Activated CD8-positive, alpha-beta T cell treated with anti-CD3 and anti-CD28 coated beads for 36 hours (primary cell): ENCODE results near the gene VTN. TPM values are rescaled to one million over a fixed set of nuclear protein-coding genes. Genes with fewer than 3 reads are reported as not detected.
A peak's percentile ranks its signal among the peaks of the same experiment; 100 is the strongest.

Experiments
- ATAC-seq: fragments of 200-7000 bp; cut with Tn5 transposase; one replicate; pipeline ENCODE4 v1.10.0; 2021; ENCODE audit warnings: mild to moderate bottlenecking, moderate library complexity
- CTCF ChIA-PET: fragments of 350-600 bp; sonication (Branson Sonifier 250); formaldehyde crosslinking; loops from one replicate; lab custom pipeline; 2021; ENCODE audit warnings: antibody characterized with exemption; lab: Charles Lee
- POLR2A ChIA-PET: fragments of 350-600 bp; sonication (Branson Sonifier 250); formaldehyde crosslinking; loops from one replicate; lab custom pipeline; 2021; ENCODE audit warnings: antibody characterized with exemption; lab: Charles Lee
- DNase-seq: peaks from one replicate; pipeline ENCODE4 v3.0.0-alpha.2; 2020
- H3K27ac Mint-ChIP-seq: one replicate; pipeline ENCODE4 v1.8.0; 2021; ENCODE audit warnings: mild to moderate bottlenecking, mixed read lengths
- H3K27me3 Mint-ChIP-seq: one replicate; pipeline ENCODE4 v1.8.0; 2021; ENCODE audit warnings: mixed read lengths
- H3K36me3 Mint-ChIP-seq: one replicate; pipeline ENCODE4 v1.8.0; 2021; ENCODE audit warnings: low read depth, mixed read lengths
- H3K4me1 Mint-ChIP-seq: one replicate; pipeline ENCODE4 v1.8.0; 2021; ENCODE audit warnings: low read depth, mixed read lengths
- H3K4me3 Mint-ChIP-seq: one replicate; pipeline ENCODE4 v1.8.0; 2021; ENCODE audit warnings: mild to moderate bottlenecking, moderate library complexity, mixed read lengths
- H3K9me3 Mint-ChIP-seq: one replicate; pipeline ENCODE4 v1.8.0; 2021; ENCODE audit warnings: mixed read lengths
- CTCF ChIP-seq: fragments of 200-600 bp; IDR thresholded peaks from one replicate; pipeline ENCODE4 v1.8.0; 2022; ENCODE audit warnings: antibody characterized with exemption, mild to moderate bottlenecking
- intact Hi-C: fragments of 100-400 bp; cut with micrococcal nuclease; formaldehyde crosslinking; loops from one replicate; pipeline ENCODE4 v1.10.0; 2022
- total RNA-seq, 2 experiments: library from RNA; stranded (reverse); gene quantifications; one replicate each; pipeline ENCODE4 v1.2.3, GENCODE V29; 2021

Gene VTN
- total RNA-seq, 2 experiments from 2014 or later, result 0.11 TPM; not detected in 1

- DNase-seq (no peak), ATAC-seq (no peak)
- Mint-ChIP-seq H3K4me3 (no peak overlapping the region), H3K27ac (no peak overlapping the region), H3K27me3 (no peaks in the 10 kb centered on the region), H3K9me3 (no peaks in the 10 kb centered on the region), H3K36me3 (peaks cover 11% of the 10 kb centered on the region), H3K4me1 (peaks cover 27% of the 10 kb centered on the region)
- CTCF ChIA-PET, result interaction anchor here (0.9 kb wide), 1 partner anchor 81 kb away, joined by 3 read pairs; no protein-coding TSS in a partner anchor
- TF ChIP-seq CTCF, result no peak
- intact Hi-C loops, result no loop called here
- POLR2A ChIA-PET, result interaction anchor here (1.5 to 5.8 kb wide), 2 partner anchors 13 to 14 kb away, joined by 3 to 51 read pairs; partner anchors contain the start of gene TMEM97
Observed at GRCh38 chr17:28331891-28332420, 38.2 kb downstream of the VTN start.

- ATAC-seq (no peak), DNase-seq (no peak)
- Mint-ChIP-seq H3K4me3 (no peak overlapping the region), H3K27me3 (no peaks in the 10 kb centered on the region), H3K36me3 (peaks cover 19% of the 10 kb centered on the region), H3K9me3 (no peaks in the 10 kb centered on the region), H3K4me1 (peaks cover 29% of the 10 kb centered on the region), H3K27ac (no peak overlapping the region)
- intact Hi-C loops, result no loop called here
- no peak for TF ChIP-seq CTCF
- ChIA-PET POLR2A (interaction anchor here (0.9 to 5.8 kb wide), 4 partner anchors 12 to 69 kb away, joined by 3 to 51 read pairs (median 4); partner anchors contain the start of gene TMEM97), CTCF (interaction anchor here (0.9 to 1.1 kb wide), 2 partner anchors 11 to 79 kb away, joined by 3 to 4 read pairs; no protein-coding TSS in a partner anchor)
Observed at GRCh38 chr17:28330671-28331070, 39.4 kb downstream of the VTN start.

- H3K27ac Mint-ChIP-seq, result no peak overlapping the region
- H3K4me1 Mint-ChIP-seq, result peaks cover 18% of the 10 kb centered on the region
- POLR2A ChIA-PET, result interaction anchor here (5.8 kb wide), 1 partner anchor 9 kb away, joined by 51 read pairs; the partner anchor contains the start of gene TMEM97
- peaks cover 22% of the 10 kb centered on the region for H3K36me3 Mint-ChIP-seq
- H3K4me3 Mint-ChIP-seq, result no peak overlapping the region
- H3K9me3 Mint-ChIP-seq, result no peaks in the 10 kb centered on the region
- intact Hi-C loops, result no loop called here
- H3K27me3 Mint-ChIP-seq, result no peaks in the 10 kb centered on the region
- no peak for TF ChIP-seq CTCF
- ATAC-seq, result no peak
- no peak for DNase-seq
- CTCF ChIA-PET, result interaction anchor here (0.9 kb wide), 1 partner anchor 9 kb away, joined by 3 read pairs; no protein-coding TSS in a partner anchor
Observed at GRCh38 chr17:28328325-28328724, 41.8 kb downstream of the VTN start.

GRCh38 chr17:28327709-28328108 is 42.4 kb downstream of the VTN start:
- CTCF ChIA-PET, result interaction anchor here (0.9 kb wide), 1 partner anchor 8 kb away, joined by 3 read pairs; no protein-coding TSS in a partner anchor
- no peaks in the 10 kb centered on the region for H3K27me3 Mint-ChIP-seq
- no peak overlapping the region for H3K4me3 Mint-ChIP-seq
- POLR2A ChIA-PET, result interaction anchor here (5.8 kb wide), 1 partner anchor 9 kb away, joined by 51 read pairs; the partner anchor contains the start of gene TMEM97
- no peak for TF ChIP-seq CTCF
- no peaks in the 10 kb centered on the region for H3K9me3 Mint-ChIP-seq
- peak overlapping the region; percentile 49 for H3K27ac Mint-ChIP-seq
- intact Hi-C loops, result no loop called here
- H3K36me3 Mint-ChIP-seq, result peaks cover 22% of the 10 kb centered on the region
- H3K4me1 Mint-ChIP-seq, result peaks cover 18% of the 10 kb centered on the region
- DNase-seq, result no peak
- no peak for ATAC-seq

- Mint-ChIP-seq H3K9me3 (no peaks in the 10 kb centered on the region), H3K27me3 (no peaks in the 10 kb centered on the region), H3K4me1 (peaks cover 18% of the 10 kb centered on the region), H3K36me3 (peaks cover 22% of the 10 kb centered on the region), H3K27ac (peak overlapping the region; percentile 49), H3K4me3 (no peak overlapping the region)
- intact Hi-C loops, result no loop called here
- ChIA-PET CTCF (no interaction called here), POLR2A (interaction anchor here (0.6 to 5.8 kb wide), 4 partner anchors 8 to 631 kb away, joined by 3 to 51 read pairs (median 8); partner anchors contain the start of genes IFT20, TMEM97 and TNFAIP1)
- TF ChIP-seq CTCF, result no peak
- peak; percentile 85 for ATAC-seq
- DNase-seq, result peak; percentile 25
Observed at GRCh38 chr17:28327031-28327607, 43.0 kb downstream of the VTN start.
